Activated B cell treated with CpG ODN at 0.5 μM for 24 hours (primary cell): Measurements from ENCODE around the gene DVL2. TPM values are rescaled to one million over a fixed set of nuclear protein-coding genes. Genes with fewer than 3 reads are reported as not detected.

ENCODE experiments used
- ATAC-seq: fragments of 200-7000 bp; cut with Tn5 transposase; one replicate; pipeline ENCODE4 v1.10.0; 2021; ENCODE audit warnings: low read depth, mild to moderate bottlenecking, moderate library complexity
- CTCF ChIA-PET: fragments of 350-600 bp; sonication (Branson Sonifier 250); formaldehyde crosslinking; loops from one replicate; lab custom pipeline; 2021; ENCODE audit warnings: antibody characterized with exemption; lab: Charles Lee
- POLR2A ChIA-PET: fragments of 350-600 bp; sonication (Branson Sonifier 250); formaldehyde crosslinking; loops from one replicate; lab custom pipeline; 2021; ENCODE audit warnings: antibody characterized with exemption; lab: Charles Lee
- DNase-seq: peaks from one replicate; pipeline ENCODE4 v3.0.0; 2022
- H3K27ac Mint-ChIP-seq: one replicate; pipeline ENCODE4 v1.8.0; 2020; ENCODE audit warnings: mixed read lengths
- H3K27me3 Mint-ChIP-seq: one replicate; pipeline ENCODE4 v1.8.0; 2021; ENCODE audit warnings: mixed read lengths
- H3K36me3 Mint-ChIP-seq: one replicate; pipeline ENCODE4 v1.8.0; 2021; ENCODE audit warnings: low read depth, mixed read lengths
- H3K4me1 Mint-ChIP-seq: one replicate; pipeline ENCODE4 v1.8.0; 2021; ENCODE audit warnings: mixed read lengths
- H3K4me3 Mint-ChIP-seq: one replicate; pipeline ENCODE4 v1.8.0; 2020; ENCODE audit warnings: mild to moderate bottlenecking, mixed read lengths
- H3K9me3 Mint-ChIP-seq: one replicate; pipeline ENCODE4 v1.8.0; 2020; ENCODE audit warnings: mixed read lengths
- CTCF ChIP-seq: fragments of 200-600 bp; IDR thresholded peaks from one replicate; pipeline ENCODE4 v1.8.0; 2022; ENCODE audit warnings: antibody characterized with exemption, mild to moderate bottlenecking
- intact Hi-C: fragments of 100-400 bp; cut with micrococcal nuclease; formaldehyde crosslinking; loops from one replicate; pipeline ENCODE4 v1.15.1; 2024
- total RNA-seq: library from RNA; stranded (reverse); gene quantifications from 2 replicates; pipeline ENCODE4 v1.2.3, GENCODE V29; 2022

Gene DVL2
- total RNA-seq, 1 donor from 2014 or later, result 64.6 TPM

- ATAC-seq (no peak), DNase-seq (no peak)
- Mint-ChIP-seq H3K4me1 (peaks cover 71% of the 10 kb centered on the region), H3K4me3 (peak overlapping the region; percentile 99), H3K36me3 (peaks cover 64% of the 10 kb centered on the region), H3K27me3 (no peaks in the 10 kb centered on the region), H3K27ac (peak overlapping the region; percentile 90), H3K9me3 (no peaks in the 10 kb centered on the region)
- ChIA-PET POLR2A (interaction anchor here (0.6 to 15.0 kb wide), 14 partner anchors 13 to 936 kb away, joined by 3 to 245 read pairs (median 6); partner anchors contain the start of genes ACADVL, ACAP1, CTDNEP1 and DLG4), CTCF (no interaction called here)
- no peak for TF ChIP-seq CTCF
- intact Hi-C loops, result loop anchor here (5.0 kb wide), 1 partner anchor 450 kb away; the partner anchor contains the start of genes TP53 and WRAP53
These were observed 3.0 kb upstream of the DVL2 start for GRCh38 chr17:7237266-7237760.

GRCh38 chr17:7236808-7237207, 2.5 kb upstream of the DVL2 start:
- ChIA-PET POLR2A (interaction anchor here (0.8 to 15.0 kb wide), 5 partner anchors 13 to 936 kb away, joined by 3 to 245 read pairs (median 4); partner anchors contain the start of genes ACADVL, CTDNEP1, DLG4 and ELP5), CTCF (no interaction called here)
- Mint-ChIP-seq H3K27me3 (no peaks in the 10 kb centered on the region), H3K4me1 (peaks cover 71% of the 10 kb centered on the region), H3K36me3 (peaks cover 60% of the 10 kb centered on the region), H3K27ac (peak overlapping the region; percentile 90), H3K4me3 (peak overlapping the region; percentile 99), H3K9me3 (no peaks in the 10 kb centered on the region)
- ATAC-seq (no peak), DNase-seq (no peak)
- TF ChIP-seq CTCF, result no peak
- intact Hi-C loops, result loop anchor here (5.0 kb wide), 1 partner anchor 450 kb away; the partner anchor contains the start of genes TP53 and WRAP53

GRCh38 chr17:7235693-7236665, 1.7 kb upstream of the DVL2 start:
- H3K36me3 Mint-ChIP-seq, result peaks cover 54% of the 10 kb centered on the region
- H3K4me1 Mint-ChIP-seq, result peaks cover 65% of the 10 kb centered on the region
- ChIA-PET CTCF (no interaction called here), POLR2A (interaction anchor here (0.5 to 15.0 kb wide), 4 partner anchors 14 to 70 kb away, joined by 4 to 245 read pairs (median 70); partner anchors contain the start of genes ACADVL, CTDNEP1, DLG4 and ELP5)
- no peaks in the 10 kb centered on the region for H3K27me3 Mint-ChIP-seq
- no peak for DNase-seq
- H3K27ac Mint-ChIP-seq, result peak overlapping the region; percentile 88
- intact Hi-C loops, result loop anchor here (5.0 kb wide), 1 partner anchor 451 kb away; the partner anchor contains the start of genes TP53 and WRAP53
- H3K9me3 Mint-ChIP-seq, result no peaks in the 10 kb centered on the region
- no peak for ATAC-seq
- peak overlapping the region; percentile 86 for H3K4me3 Mint-ChIP-seq
- TF ChIP-seq CTCF, result no peak

GRCh38 chr17:7233701-7234082, 625 bp downstream of the DVL2 start:
- Mint-ChIP-seq H3K27ac (peak overlapping the region; percentile 88), H3K27me3 (no peaks in the 10 kb centered on the region), H3K4me1 (peaks cover 50% of the 10 kb centered on the region), H3K4me3 (peak overlapping the region; percentile 86), H3K36me3 (peaks cover 56% of the 10 kb centered on the region), H3K9me3 (no peaks in the 10 kb centered on the region)
- ChIA-PET CTCF (interaction anchor here (1.1 kb wide), 1 partner anchor 13 kb away, joined by 4 read pairs; no protein-coding TSS in a partner anchor), POLR2A (interaction anchor here (0.5 to 15.0 kb wide), 11 partner anchors 10 to 1090 kb away, joined by 3 to 245 read pairs (median 6); partner anchors contain the start of genes ACADVL, ACAP1, CTDNEP1 and DLG4)
- TF ChIP-seq CTCF, result no peak
- no peak for ATAC-seq
- no peak for DNase-seq
- intact Hi-C loops, result loop anchor here (1.0 kb wide), 3 partner anchors 13 to 28 kb away; no protein-coding TSS in a partner anchor
